ENCODE results near the gene ZDHHC5. TPM values are rescaled to one million over a fixed set of nuclear protein-coding genes. Genes with fewer than 3 reads are reported as not detected.
A peak's percentile ranks its signal among the peaks of the same experiment; 100 is the strongest.

ZDHHC5 gene
- polyA plus RNA-seq, 1 donor (not counting 4 experiments of a cell fraction or from before 2014, with no cell fraction given) = 79.3 TPM

GRCh38 chr11:57643802-57644201 is 24.1 kb upstream of the ZDHHC5 start:
- no peak for FAIRE-seq
- Histone ChIP-seq H4K20me1 (ENCODE audit: control insufficient read depth, extremely low read depth, insufficient read depth, low read length) (peaks cover 22% of the 10 kb centered on the region), H3K79me2 (ENCODE audit: control insufficient read depth, insufficient read depth, low read length) (peaks cover 26% of the 10 kb centered on the region)

GRCh38 chr11:57644748-57645688 is 22.9 kb upstream of the ZDHHC5 start:
- no peak overlapping the region for H3K4me2 ChIP-seq (ENCODE audit: control insufficient read depth, extremely low read depth, insufficient read depth, low read depth, low read length)
- FAIRE-seq (peak; percentile 20), DNase-seq (ENCODE audit: low read depth, low spot score) (peak; percentile 59)
- H3K27ac ChIP-seq (ENCODE audit: control insufficient read depth, insufficient read depth, low read length) = no peak overlapping the region
- H3K9ac ChIP-seq (ENCODE audit: control insufficient read depth, extremely low read depth, insufficient read depth, low read length) = no peak overlapping the region
- no peak overlapping the region for H2AFZ ChIP-seq (ENCODE audit: control insufficient read depth, low read length)
- no peak overlapping the region for H3K4me3 ChIP-seq (ENCODE audit: control insufficient read depth in 2 of 3, extremely low read depth in 1 of 3, insufficient read depth in 2 of 3, low read depth in 1 of 3, low read length in 3 of 3)
- no peaks in the 10 kb centered on the region for H3K9me1 ChIP-seq (ENCODE audit: control insufficient read depth, extremely low read depth, insufficient read depth, low read length)
- TF ChIP-seq CTCF (optimal IDR thresholded peaks at IDR 0.05 in 1 of 3, IDR thresholded peaks at IDR 0.05 in 1 of 3, conservative IDR thresholded peaks at IDR 0.05 in 1 of 3; ENCODE audit: extremely low read depth in 1 of 3, insufficient read depth in 2 of 3, low read length in 3 of 3) (peak; percentile 56 to 93 (median 89)), EZH2 (IDR thresholded peaks at IDR 0.05; ENCODE audit: low read length) (no peak)
- H3K36me3 ChIP-seq (ENCODE audit: control insufficient read depth in 2 of 2, extremely low read depth in 1 of 2, insufficient read depth in 2 of 2, low read length in 2 of 2) = peaks cover 4 to 13% of the 10 kb centered on the region in 2 experiments
- peaks cover 48% of the 10 kb centered on the region for H3K4me1 ChIP-seq (ENCODE audit: control insufficient read depth, extremely low read depth, insufficient read depth, low read length)
- dilution Hi-C loops (cut with MboI; ENCODE audit: extremely low pct_ligation_motif_present, low sequenced_read_pairs) = no loop called here
- peaks cover 31% of the 10 kb centered on the region for H3K27me3 ChIP-seq (ENCODE audit: control insufficient read depth, extremely low read depth, insufficient read depth, low read length)
- H3K9me3 ChIP-seq (ENCODE audit: control insufficient read depth, low read depth, low read length) = no peaks in the 10 kb centered on the region
- peaks cover 14% of the 10 kb centered on the region for H3K79me2 ChIP-seq (ENCODE audit: control insufficient read depth, insufficient read depth, low read length)
- H4K20me1 ChIP-seq (ENCODE audit: control insufficient read depth, extremely low read depth, insufficient read depth, low read length) = peaks cover 20% of the 10 kb centered on the region

More at GRCh38 chr11:57643802-57644201, 24.1 kb upstream of the ZDHHC5 start:
- no peak for TF ChIP-seq CTCF (optimal IDR thresholded peaks at IDR 0.05 in 1 of 3, IDR thresholded peaks at IDR 0.05 in 1 of 3, conservative IDR thresholded peaks at IDR 0.05 in 1 of 3; ENCODE audit: extremely low read depth in 1 of 3, insufficient read depth in 2 of 3, low read length in 3 of 3)
- TF ChIP-seq EZH2 (IDR thresholded peaks at IDR 0.05; ENCODE audit: low read length) = no peak
- peaks cover 48% of the 10 kb centered on the region for H3K4me1 ChIP-seq (ENCODE audit: control insufficient read depth, extremely low read depth, insufficient read depth, low read length)
- no peak overlapping the region for H2AFZ ChIP-seq (ENCODE audit: control insufficient read depth, low read length)
- H3K9me3 ChIP-seq (ENCODE audit: control insufficient read depth, low read depth, low read length) = no peaks in the 10 kb centered on the region
- no peak overlapping the region for H3K27ac ChIP-seq (ENCODE audit: control insufficient read depth, insufficient read depth, low read length)
- H3K9ac ChIP-seq (ENCODE audit: control insufficient read depth, extremely low read depth, insufficient read depth, low read length) = no peak overlapping the region
- H3K4me2 ChIP-seq (ENCODE audit: control insufficient read depth, extremely low read depth, insufficient read depth, low read depth, low read length) = no peak overlapping the region
- H3K27me3 ChIP-seq (ENCODE audit: control insufficient read depth, extremely low read depth, insufficient read depth, low read length) = peaks cover 22% of the 10 kb centered on the region
- DNase-seq (ENCODE audit: low read depth, low spot score) = no peak
- no peak overlapping the region for H3K4me3 ChIP-seq (ENCODE audit: control insufficient read depth in 2 of 3, extremely low read depth in 1 of 3, insufficient read depth in 2 of 3, low read depth in 1 of 3, low read length in 3 of 3)
- H3K36me3 ChIP-seq (ENCODE audit: control insufficient read depth in 2 of 2, extremely low read depth in 1 of 2, insufficient read depth in 2 of 2, low read length in 2 of 2) = peaks cover 4 to 13% of the 10 kb centered on the region in 2 experiments
- no peaks in the 10 kb centered on the region for H3K9me1 ChIP-seq (ENCODE audit: control insufficient read depth, extremely low read depth, insufficient read depth, low read length)
- dilution Hi-C loops (cut with MboI; ENCODE audit: extremely low pct_ligation_motif_present, low sequenced_read_pairs) = no loop called here

Data from keratinocyte (primary cell).